ENCODE measurements around the gene C12orf76.
"Not testable (repeated sequence)": the region's sequence is repeated elsewhere in the genome, so short reads cannot be mapped to it uniquely, and the experiment has no call there.

Gene C12orf76, protein sequence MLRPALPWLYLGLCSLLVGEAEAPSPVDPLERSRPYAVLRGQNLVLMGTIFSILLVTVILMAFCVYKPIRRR

DNA sequence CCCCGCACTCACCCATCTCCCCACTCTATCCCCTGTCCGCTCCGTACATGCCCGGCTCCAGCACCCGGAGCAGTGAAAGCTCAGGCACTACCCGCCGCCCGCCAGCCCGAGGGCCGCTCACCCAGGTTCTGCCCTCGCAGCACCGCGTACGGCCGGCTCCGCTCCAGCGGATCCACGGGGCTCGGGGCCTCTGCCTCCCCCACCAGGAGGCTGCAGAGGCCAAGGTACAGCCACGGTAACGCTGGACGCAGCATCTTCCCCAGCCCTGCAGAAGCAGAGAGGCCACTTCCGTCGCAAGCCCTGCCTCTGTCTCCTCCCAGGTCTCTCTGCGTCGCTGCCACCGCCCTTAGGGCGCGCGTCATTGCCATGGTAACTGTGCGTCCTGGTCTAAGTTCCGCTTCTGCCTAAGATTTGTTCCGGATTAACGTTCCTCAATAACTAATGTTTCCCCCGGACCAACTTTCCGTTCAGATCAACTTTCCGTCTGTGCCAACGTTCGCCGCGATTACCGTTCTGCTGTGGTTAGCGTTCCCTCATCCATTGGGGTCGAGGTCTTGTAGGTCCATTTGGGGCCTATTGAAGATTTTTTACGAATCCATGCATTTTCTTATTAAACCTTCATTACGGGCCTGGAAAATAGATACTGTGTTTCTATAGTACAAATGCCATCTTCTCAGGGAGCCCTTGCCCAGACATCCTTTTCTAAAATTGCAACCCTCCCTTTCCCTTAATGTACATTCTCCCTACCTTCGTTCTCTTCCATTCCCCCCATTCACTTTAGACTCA is at the start of gene C12orf76:
Gene C12orf76, minus strand, starts transcription at position 281 of the 786 bp plus-strand sequence. Its CDS starts 27 bp downstream, at position 254.
- peak; percentile 96 for DNase-seq

DNA sequence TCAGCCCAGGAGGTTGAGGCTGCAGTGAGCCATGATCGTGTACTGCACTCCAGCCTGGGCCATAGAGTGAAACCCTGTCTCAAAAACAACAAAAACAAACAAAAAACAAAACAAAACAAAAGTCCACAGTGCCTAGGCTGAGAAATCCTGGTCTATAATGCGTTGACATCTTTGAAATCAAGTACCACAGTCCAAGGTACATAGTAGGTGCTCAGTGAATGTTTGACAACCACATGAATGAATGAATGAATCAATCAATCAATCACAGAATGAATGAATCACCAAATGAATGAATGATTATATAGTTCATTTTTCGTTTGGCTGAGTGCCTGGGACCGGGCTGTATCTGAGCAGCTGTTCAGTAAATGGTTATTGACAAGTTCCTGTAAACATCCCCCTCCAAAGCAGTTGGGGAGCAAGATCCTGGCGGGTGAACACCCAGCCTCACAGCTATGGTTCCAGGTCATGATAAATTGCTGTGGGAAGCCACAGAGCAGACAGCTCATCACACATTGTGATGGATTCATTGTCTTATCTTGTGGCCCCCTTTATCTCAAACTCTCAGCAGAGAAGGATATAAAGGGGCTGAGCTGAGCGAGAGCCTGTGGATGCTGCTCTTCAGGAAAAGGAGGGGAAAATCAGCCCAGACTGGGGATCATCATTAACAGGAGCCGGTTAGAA is 45.4 kb upstream of the C12orf76 start:
- DNase-seq, result no peak

DNA sequence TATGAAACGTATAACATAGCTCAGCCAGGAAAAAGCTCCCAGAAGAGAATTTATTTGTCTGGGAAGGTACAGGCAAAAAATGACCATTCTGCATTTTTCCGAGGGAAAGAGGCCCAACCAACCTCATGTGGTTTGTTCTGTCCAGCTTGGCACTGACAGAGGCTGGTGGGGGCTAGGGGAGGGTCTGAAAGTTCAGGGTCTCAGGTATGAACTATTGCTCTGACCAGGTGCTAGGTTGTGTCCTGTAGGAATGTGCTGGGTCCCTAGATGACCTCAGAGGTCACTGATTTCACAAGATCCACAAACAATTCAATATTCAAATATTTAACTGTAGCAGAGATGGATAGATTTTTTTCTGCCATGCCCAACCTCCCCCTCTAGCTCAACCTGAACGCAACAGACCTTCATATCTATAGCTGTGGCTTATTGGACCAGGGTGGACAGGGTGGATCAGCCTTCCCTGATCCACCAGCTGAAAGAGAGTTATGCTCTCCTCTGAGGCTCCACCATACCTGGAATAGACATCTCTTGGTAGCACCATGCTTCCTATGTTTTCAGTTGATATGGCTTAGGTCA is 42.9 kb upstream of the C12orf76 start:
- DNase-seq, result no peak

DNA sequence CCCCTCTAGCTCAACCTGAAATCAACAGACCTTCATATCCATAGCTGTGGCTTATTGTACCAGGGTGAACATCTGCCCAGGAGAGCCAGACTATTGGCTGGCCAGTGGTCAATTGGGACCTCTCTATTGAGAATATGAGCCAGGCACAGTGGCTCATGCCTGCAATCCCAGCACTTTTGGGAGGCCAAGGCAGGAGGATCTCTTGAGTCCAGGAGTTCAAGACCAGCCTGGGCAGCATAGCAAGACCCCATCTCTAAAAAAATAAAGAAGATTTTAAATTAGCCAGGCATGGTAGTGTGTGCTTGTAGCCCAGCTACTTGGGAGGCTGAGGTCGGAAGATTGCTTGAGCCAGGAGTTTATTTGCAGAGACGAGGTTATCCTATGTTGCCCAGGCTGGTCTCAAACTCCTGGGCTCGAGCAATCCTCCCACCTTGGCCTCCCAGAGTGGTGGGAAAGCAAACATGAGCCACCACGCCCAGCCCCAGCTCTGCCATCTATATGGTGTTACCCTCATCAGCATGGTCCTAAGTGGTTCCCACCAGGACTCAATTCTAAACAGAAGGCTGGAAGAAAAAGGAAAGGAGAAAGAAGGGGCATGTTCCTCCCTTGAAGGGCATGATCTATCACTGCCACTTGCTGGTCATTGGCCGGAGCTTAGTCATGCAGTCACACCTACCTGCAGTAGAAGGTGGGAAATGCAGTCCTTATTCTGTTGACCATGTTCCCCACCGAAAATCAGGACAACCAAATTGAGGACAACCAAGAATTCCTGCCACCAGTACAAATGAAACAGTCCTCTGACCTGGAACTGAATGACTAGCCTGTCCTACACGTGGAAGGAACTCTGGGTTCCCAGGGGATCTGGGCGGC is 42.2 kb upstream of the C12orf76 start:
- no peak for DNase-seq

- DNase-seq, result no peak
Observed at GRCh38 chr12:110088936-110089335, 40.6 kb upstream of the C12orf76 start.

- DNase-seq, result not testable (repeated sequence)
Observed at GRCh38 chr12:110088216-110088615, 39.9 kb upstream of the C12orf76 start.

- DNase-seq, result no peak
Observed at GRCh38 chr12:110084314-110085015, 36.1 kb upstream of the C12orf76 start.

DNA sequence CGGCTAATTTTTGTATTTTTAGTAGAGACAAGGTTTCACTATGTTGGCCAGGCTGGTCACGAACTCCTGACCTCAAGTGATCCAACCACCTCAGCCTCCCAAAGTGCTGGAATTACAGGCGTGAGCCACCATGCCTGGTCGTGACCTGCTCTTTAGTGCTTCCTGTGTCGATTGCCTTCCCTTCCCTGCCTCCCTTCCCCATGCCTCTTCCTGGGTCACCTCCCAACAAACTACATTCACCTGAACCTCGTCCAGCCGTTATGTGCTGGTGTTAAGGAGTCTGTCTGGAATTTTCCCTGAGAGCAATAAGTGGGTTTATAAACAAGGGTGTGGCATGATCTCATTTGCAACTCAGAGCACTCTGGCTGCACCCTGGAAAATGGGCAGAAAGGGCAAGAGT is 32.1 kb upstream of the C12orf76 start:
- no peak for DNase-seq

GRCh38 chr12:110079477-110080400 is 31.4 kb upstream of the C12orf76 start:
- DNase-seq, result peak; percentile 28

- no peak for DNase-seq
Observed at GRCh38 chr12:110077800-110078199, 29.5 kb upstream of the C12orf76 start.

DNA sequence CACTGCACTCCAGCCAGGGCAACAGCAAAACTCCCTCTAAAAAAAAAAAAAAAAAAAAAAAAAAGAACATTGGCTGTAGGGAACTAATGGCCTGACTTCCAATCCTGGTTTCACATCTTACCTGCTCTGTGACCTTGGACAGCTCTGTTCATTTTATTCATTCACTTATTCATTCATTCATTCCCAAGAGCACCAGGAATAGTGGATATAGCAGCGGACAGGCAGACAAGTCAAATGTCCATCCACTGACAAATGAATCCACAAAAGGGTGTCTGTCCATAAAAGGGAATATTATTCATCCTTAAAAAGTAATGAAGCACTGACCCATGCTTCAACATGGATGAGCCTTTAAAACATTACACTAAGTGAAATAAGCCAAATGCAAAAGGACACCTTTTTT is 27.6 kb upstream of the C12orf76 start:
- DNase-seq, result no peak

GRCh38 chr12:110074089-110074488 is 25.8 kb upstream of the C12orf76 start:
- no peak for DNase-seq

- peak; percentile 76 for DNase-seq
Observed at GRCh38 chr12:110073049-110073831, 24.9 kb upstream of the C12orf76 start.

DNA sequence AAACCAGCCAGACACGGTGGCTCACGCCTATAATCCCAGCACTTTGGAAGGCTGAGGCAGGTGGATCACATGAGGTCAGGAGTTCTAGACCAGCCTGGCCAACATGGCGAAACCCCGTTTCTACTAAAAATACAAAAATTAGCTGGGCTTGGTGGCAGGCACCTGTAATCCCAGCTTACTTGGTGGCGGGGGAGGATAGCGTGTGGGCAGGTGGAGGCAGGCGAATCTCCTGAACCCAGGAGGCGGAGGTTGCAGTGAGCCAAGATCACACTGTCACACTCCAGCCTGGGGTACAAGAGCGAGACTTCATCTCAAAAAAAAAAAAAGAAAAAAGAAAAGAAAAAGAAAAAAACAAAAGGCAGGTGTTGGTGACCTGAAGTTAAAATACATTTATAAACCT is 24.3 kb upstream of the C12orf76 start:
- DNase-seq, result not testable (repeated sequence)

GRCh38 chr12:110071967-110072366 is 23.6 kb upstream of the C12orf76 start:
- DNase-seq, result no peak

- no peak for DNase-seq
Observed at GRCh38 chr12:110071504-110071903, 23.2 kb upstream of the C12orf76 start.

- no peak for DNase-seq
Observed at GRCh38 chr12:110068654-110069053, 20.3 kb upstream of the C12orf76 start.

DNA sequence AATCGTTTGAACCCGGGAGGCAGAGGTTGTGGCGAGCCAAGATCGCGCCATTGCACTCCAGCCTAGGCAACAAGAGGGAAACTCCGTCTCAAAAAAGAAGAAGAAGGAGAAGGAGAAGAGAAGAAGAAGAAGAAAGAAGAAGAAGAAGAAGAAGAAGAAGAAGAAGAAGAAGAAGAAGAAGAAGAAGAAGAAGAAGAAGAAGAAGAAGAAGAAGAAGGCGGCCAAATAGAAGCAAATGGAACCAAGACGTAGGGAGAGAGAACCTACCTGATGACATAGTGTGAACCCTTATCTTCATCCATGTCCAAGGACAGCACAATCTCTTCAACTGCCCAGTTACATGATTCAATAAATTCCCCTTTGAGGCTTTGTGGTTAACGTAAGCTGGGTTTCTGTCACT is 19.8 kb upstream of the C12orf76 start:
- DNase-seq, result not testable (repeated sequence)

GRCh38 chr12:110067531-110067930 is 19.2 kb upstream of the C12orf76 start:
- DNase-seq, result no peak

GRCh38 chr12:110065540-110065939 is 17.2 kb upstream of the C12orf76 start:
- no peak for DNase-seq
